Kasumi-1 (cell line): ENCODE results near the gene MATCAP1.
A peak's percentile ranks its signal among the peaks of the same experiment; 100 is the strongest.

Experiments used
- DNase-seq, 2 experiments: peaks; one replicate each; lab custom pipeline; 2025; lab: John Stamatoyannopoulos, UW

MATCAP1 gene

GRCh38 chr16:67207249-67208091 is 23.7 kb upstream of the MATCAP1 start:
- no peak for DNase-seq

GRCh38 chr16:67206838-67207248 is 23.1 kb upstream of the MATCAP1 start:
- no peak for DNase-seq

GRCh38 chr16:67206129-67206837 is 22.5 kb upstream of the MATCAP1 start:
- no peak for DNase-seq

GRCh38 chr16:67204076-67204475 is 20.3 kb upstream of the MATCAP1 start:
- DNase-seq = no peak

- no peak for DNase-seq
Measured at GRCh38 chr16:67202956-67203493, 19.3 kb upstream of the MATCAP1 start.

- no peak for DNase-seq
Measured at GRCh38 chr16:67202426-67202825, 18.7 kb upstream of the MATCAP1 start.

GRCh38 chr16:67201411-67202345 is 17.9 kb upstream of the MATCAP1 start:
- DNase-seq = no peak

- no peak for DNase-seq
Measured at GRCh38 chr16:67200491-67200890, 16.7 kb upstream of the MATCAP1 start.

- no peak for DNase-seq
Measured at GRCh38 chr16:67199808-67200198, 16.0 kb upstream of the MATCAP1 start.

- DNase-seq = no peak
Measured at GRCh38 chr16:67199011-67199807, 15.4 kb upstream of the MATCAP1 start, which contains the start of gene ELMO3. Gene ELMO3 (plus strand): TSS chr16:67199131. CDS start chr16:67199327, 196 bp downstream.

GRCh38 chr16:67198238-67198734 is 14.5 kb upstream of the MATCAP1 start:
- DNase-seq = peak; percentile 57 to 64

GRCh38 chr16:67197704-67198103 is 13.9 kb upstream of the MATCAP1 start:
- DNase-seq = no peak

GRCh38 chr16:67196881-67197280 is 13.1 kb upstream of the MATCAP1 start:
- no peak for DNase-seq

- DNase-seq = no peak
Measured at GRCh38 chr16:67195676-67196075, 11.9 kb upstream of the MATCAP1 start.

GRCh38 chr16:67194260-67194659 is 10.5 kb upstream of the MATCAP1 start:
- DNase-seq = no peak

GRCh38 chr16:67193536-67193935 is 9.8 kb upstream of the MATCAP1 start:
- DNase-seq = no peak

GRCh38 chr16:67192781-67193361 is 9.1 kb upstream of the MATCAP1 start:
- no peak for DNase-seq

GRCh38 chr16:67191995-67192681 is 8.4 kb upstream of the MATCAP1 start, which contains the start of gene E2F4:
Gene E2F4 (plus strand): TSS chr16:67192155. CDS start chr16:67192228, 73 bp downstream.
- peak; percentile 94 for DNase-seq

- no peak for DNase-seq
Measured at GRCh38 chr16:67191411-67191994, 7.7 kb upstream of the MATCAP1 start.
